Liver (tissue), 2 donors: ENCODE results near the gene MICALL1.

Experiments used
- RAD21 ChIP-seq, 2 donors: IDR thresholded peaks; 2 replicates each; pipeline ENCODE4 v1.6.1; 2016; ENCODE audit warnings: antibody characterized with exemption in 2 of 2, mild to moderate bottlenecking in 2 of 2
- TF ChIP-seq, protein P1 (sequence below): IDR thresholded peaks from 2 replicates; pipeline ENCODE4 v1.6.1; 2016; ENCODE audit warnings: antibody characterized with exemption, mild to moderate bottlenecking
- donor health status: healthy.

DNA sequence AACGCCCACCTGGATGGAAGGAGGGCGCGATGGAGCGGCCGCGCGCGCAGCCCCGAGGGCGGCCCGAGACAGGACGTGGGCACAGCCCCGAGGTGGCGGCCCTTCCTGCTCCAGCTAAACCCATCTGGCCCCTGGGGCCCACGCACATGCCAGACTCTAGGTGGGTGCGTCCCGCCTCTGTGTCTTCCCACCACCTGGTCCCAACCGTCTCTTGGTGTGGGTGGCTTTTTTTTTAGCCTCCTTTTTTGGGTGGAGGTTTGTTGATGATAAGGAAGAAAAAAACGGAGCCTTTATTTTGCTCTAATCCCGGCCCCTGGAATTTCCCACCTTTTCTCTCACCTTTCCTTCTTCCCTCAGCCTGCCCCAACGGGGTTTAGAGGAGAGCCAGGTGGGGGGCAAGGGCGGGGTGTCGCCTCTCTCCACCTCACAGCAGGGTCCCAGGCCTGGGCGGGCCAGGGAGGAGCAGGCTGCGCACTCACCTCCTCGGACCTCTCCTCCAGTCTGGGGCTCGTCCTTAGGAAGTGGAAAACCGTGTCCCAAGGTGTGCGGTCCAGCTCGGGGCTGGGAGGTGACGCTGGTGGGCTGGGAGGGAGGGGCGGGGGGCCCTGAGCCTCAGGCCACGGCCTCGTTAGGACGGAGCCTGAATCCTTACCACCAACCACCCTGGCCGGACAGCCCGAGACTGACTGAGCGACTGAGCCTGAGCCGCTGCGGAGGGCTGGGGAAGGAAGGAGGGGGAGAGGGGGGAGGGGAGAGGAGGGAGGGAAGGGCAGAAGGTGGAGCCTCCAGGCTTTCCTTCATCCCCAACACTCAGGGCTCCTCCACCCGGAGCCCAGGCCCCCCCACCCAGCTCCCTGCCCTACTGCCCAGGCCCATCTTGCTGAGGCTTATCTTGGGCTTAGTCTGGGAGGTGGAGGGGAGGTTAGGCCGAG, 78.0 kb downstream of the MICALL1 start, which contains the start of gene SOX10:
- TF ChIP-seq RAD21 (IDR thresholded peaks at IDR 0.05), result no peak
- TF ChIP-seq, protein P1, sequence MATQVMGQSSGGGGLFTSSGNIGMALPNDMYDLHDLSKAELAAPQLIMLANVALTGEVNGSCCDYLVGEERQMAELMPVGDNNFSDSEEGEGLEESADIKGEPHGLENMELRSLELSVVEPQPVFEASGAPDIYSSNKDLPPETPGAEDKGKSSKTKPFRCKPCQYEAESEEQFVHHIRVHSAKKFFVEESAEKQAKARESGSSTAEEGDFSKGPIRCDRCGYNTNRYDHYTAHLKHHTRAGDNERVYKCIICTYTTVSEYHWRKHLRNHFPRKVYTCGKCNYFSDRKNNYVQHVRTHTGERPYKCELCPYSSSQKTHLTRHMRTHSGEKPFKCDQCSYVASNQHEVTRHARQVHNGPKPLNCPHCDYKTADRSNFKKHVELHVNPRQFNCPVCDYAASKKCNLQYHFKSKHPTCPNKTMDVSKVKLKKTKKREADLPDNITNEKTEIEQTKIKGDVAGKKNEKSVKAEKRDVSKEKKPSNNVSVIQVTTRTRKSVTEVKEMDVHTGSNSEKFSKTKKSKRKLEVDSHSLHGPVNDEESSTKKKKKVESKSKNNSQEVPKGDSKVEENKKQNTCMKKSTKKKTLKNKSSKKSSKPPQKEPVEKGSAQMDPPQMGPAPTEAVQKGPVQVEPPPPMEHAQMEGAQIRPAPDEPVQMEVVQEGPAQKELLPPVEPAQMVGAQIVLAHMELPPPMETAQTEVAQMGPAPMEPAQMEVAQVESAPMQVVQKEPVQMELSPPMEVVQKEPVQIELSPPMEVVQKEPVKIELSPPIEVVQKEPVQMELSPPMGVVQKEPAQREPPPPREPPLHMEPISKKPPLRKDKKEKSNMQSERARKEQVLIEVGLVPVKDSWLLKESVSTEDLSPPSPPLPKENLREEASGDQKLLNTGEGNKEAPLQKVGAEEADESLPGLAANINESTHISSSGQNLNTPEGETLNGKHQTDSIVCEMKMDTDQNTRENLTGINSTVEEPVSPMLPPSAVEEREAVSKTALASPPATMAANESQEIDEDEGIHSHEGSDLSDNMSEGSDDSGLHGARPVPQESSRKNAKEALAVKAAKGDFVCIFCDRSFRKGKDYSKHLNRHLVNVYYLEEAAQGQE, result no peak
